H1 (cell line): ENCODE measurements around the gene SLC2A1.

Source experiments
- ATF3 ChIP-seq: IDR thresholded peaks from 2 replicates; pipeline ENCODE4 v1.6.1; 2011; ENCODE audit warnings: low read depth, mild to moderate bottlenecking, low read length; ENCODE audit not compliant: insufficient read depth
- CTCF ChIP-seq, 3 experiments: IDR thresholded peaks; 1 replicate in 2 of 3; 2 replicates in 1 of 3; pipeline versions ENCODE4 v1.5.1 to v1.6.1; 2011; ENCODE audit warnings: low read length in 3 of 3, mild to moderate bottlenecking in 3 of 3, inconsistent platforms in 2 of 3, low read depth in 1 of 3, moderate library complexity in 1 of 3; ENCODE audit not compliant: insufficient read depth in 1 of 3; ENCODE audit errors: control extremely low read depth in 1 of 3
- FOSL1 ChIP-seq: IDR thresholded peaks from 2 replicates; pipeline ENCODE4 v1.6.1; 2011; ENCODE audit warnings: mild to moderate bottlenecking, low read depth, low read length, moderate library complexity; ENCODE audit not compliant: insufficient read depth
- GTF2F1 ChIP-seq: IDR thresholded peaks from 2 replicates; pipeline ENCODE4 v1.6.1; 2012; ENCODE audit warnings: low read depth, low read length, improper control_type of control experiment, borderline replicate concordance
- MAX ChIP-seq: IDR thresholded peaks from 2 replicates; pipeline ENCODE4 v1.6.1; 2012; ENCODE audit warnings: inconsistent platforms
- SP2 ChIP-seq: IDR thresholded peaks from 2 replicates; pipeline ENCODE4 v1.6.1; 2012; ENCODE audit warnings: mild to moderate bottlenecking, low read length, inconsistent platforms

GRCh38 chr1:42973286-42973685 lies 14.6 kb upstream of the SLC2A1 start:
- TF ChIP-seq MAX, result no peak
- TF ChIP-seq ATF3, result no peak
- TF ChIP-seq SP2, result no peak
- no peak for TF ChIP-seq FOSL1
- no peak for TF ChIP-seq CTCF (IDR thresholded peaks at IDR 0.05; ENCODE audit: control extremely low read depth in 1 of 3, insufficient read depth in 1 of 3, low read depth in 1 of 3, low read length in 3 of 3)
- TF ChIP-seq GTF2F1, result no peak
